ENCODE measurements around the gene PHF13. TPM values are rescaled to one million over a fixed set of nuclear protein-coding genes. Genes with fewer than 3 reads are reported as not detected.

The PHF13 gene
- total and polyA plus RNA-seq, 2 of the 4 experiments (the other 2 are of a cell fraction), result 7.3 to 9.8 TPM

DNA sequence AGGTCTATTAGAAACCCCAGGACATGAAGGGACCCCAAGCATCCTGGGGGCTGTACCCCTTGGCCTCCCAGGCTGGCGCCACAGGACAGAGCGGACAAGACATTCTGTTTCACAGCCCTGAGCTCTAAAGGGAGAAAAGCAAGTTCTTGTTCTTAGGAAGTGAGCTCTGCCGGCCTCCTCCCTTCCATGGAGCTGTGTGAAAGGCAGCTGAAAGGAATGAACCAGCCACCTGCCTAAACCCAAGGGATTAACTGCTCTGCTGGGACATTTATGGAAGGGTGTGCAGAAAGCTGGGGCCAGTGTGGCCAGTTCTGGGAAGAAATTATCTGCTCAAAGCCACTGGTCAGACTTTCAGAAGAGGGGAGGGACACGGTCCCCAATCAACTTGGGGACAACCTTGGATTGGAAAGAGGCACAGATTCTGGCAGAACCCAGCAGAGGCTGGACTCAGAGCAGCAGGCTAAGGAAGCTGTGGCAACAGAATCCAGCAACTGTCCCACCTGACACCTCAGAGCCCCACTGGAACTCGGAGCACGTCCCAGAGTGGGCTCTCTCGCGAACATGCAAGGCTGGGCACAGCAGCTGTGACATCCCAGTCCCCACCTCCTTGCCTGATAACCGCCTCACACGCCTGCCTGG is 13.0 kb upstream of the PHF13 start (continued):
- no peak for TF ChIP-seq RFX5 (IDR thresholded peaks at IDR 0.05; ENCODE audit: low read depth, low read length)

DNA sequence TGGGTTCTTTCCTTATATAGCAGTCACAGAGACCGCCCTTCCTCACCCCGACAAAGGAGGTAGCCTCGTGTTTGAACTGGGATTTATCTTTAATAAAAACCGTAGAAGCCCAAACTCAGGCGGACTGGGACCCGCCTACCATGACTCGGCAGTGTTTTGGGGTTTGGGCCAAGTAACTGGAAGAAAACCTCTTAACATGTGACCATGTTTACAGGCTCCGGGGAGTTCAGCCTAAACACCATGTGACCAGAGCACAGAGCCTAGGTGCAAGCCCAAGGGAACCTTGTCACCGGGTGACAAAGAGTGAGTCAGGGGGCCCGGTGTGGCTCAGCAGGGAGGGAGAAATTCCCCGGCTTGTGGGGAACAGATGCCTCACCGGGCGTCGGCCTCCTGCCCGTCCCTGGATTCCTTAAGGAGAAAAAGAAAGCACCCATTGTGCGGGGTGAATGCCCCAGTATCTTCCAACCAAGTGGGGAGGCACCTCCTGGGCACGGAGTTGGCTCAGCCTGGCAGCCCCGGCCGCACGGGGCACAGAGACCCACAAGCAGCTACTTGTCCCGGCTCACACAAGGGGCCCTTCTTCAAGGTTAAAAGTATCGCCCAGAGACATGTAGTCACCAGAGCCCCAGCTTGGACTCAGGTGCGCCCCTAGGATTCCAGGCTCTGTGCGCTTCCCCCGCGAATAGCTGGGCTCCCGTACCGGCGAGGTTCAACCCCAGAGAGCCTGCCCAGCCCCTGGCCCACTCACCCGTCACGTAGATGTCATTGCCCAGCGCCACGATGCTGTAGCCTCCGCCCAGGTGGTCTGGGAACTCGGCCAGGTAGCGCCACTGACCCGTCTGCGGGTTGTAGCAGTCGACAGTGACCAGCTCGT is 12.2 kb upstream of the PHF13 start:
- H3K14ac ChIP-seq (replicated peaks; ENCODE audit: low read depth, low read length), result peak overlapping the region; percentile 96
- intact Hi-C loops (cut with micrococcal nuclease), result loop anchor here (2.0 kb wide), 1 partner anchor 46 kb away; no protein-coding TSS in a partner anchor
- peak overlapping the region; percentile 25 for H3K18ac ChIP-seq (ENCODE audit: low read depth, low read length)
- dilution Hi-C loops (cut with HindIII; ENCODE audit: low sequenced_read_pairs, unreplicated experiment), result no loop called here
- peak overlapping the region; percentile 100 for H2AK9ac ChIP-seq (replicated peaks; ENCODE audit: low read depth, low read length, poor library complexity)
- peaks cover 13% of the 10 kb centered on the region for H3K9me1 ChIP-seq (ENCODE audit: insufficient read depth, low read length)
- H3K4me3 ChIP-seq (ENCODE audit: insufficient read depth, low read depth, low read length), result peak overlapping the region; percentile 88
- H4K91ac ChIP-seq (ENCODE audit: insufficient read depth, low read depth, low read length), result peak overlapping the region; percentile 69
- no peaks in the 10 kb centered on the region for H3K27me3 ChIP-seq (ENCODE audit: control insufficient read depth, insufficient read depth, low read length)
- H3K9me3 ChIP-seq (ENCODE audit: control insufficient read depth, insufficient read depth, low read length), result no peaks in the 10 kb centered on the region
- peak overlapping the region; percentile 59 for H3K56ac ChIP-seq (ENCODE audit: extremely low read depth, insufficient read depth, low read length)
- peaks cover 57% of the 10 kb centered on the region for H4K20me1 ChIP-seq (ENCODE audit: insufficient read depth, low read length)
- peak overlapping the region; percentile 83 for H2AFZ ChIP-seq (replicated peaks; ENCODE audit: low read length, poor library complexity)
- ChIA-PET POLR2A (ENCODE audit: unreplicated experiment) (no interaction called here), CTCF (no interaction called here)
- peak overlapping the region; percentile 58 for H3K27ac ChIP-seq (ENCODE audit: insufficient read depth, low read length)
- H2BK20ac ChIP-seq (ENCODE audit: low read depth, low read length), result peak overlapping the region; percentile 21; the same call in 1 of the 2 replicates
- peaks cover 24% of the 10 kb centered on the region for H3K36me3 ChIP-seq (ENCODE audit: control insufficient read depth, insufficient read depth, low read length)
- DNase-seq, result peak; percentile 97
- in situ Hi-C loops (cut with MboI; ENCODE audit: low sequenced_read_pairs), result no loop called here
- H3K79me1 ChIP-seq (ENCODE audit: low read depth in 1 of 2, low read length in 2 of 2), result peaks cover 5 to 58% of the 10 kb centered on the region in 2 experiments; a peak in 3 of 4 replicates
- peak overlapping the region; percentile 98 for H3K23ac ChIP-seq (ENCODE audit: low read depth, low read length)
- peak overlapping the region; percentile 58 for H3K9ac ChIP-seq (ENCODE audit: low read depth, low read length)
- peaks cover 14% of the 10 kb centered on the region for H3K4me1 ChIP-seq (ENCODE audit: control insufficient read depth, insufficient read depth, low read length)
- peak overlapping the region; percentile 60 for H2BK5ac ChIP-seq (ENCODE audit: low read depth, low read length, poor library complexity, severe bottlenecking)
- peak overlapping the region; percentile 52 to 54; a peak in 3 of 4 replicates for H4K8ac ChIP-seq (ENCODE audit: low read depth in 2 of 2, low read length in 2 of 2)
- 1% methylated on average over 17 of the region's 40 CpGs; no CpG with 5 or more reads in 1 of the 2 experiments for WGBS, 2 experiments (ENCODE audit: extremely low coverage in 2 of 2, insufficient read length in 1 of 2)
- peak overlapping the region; percentile 33 for H4K5ac ChIP-seq (ENCODE audit: low read depth, low read length)
- ATAC-seq (ENCODE audit: low read depth), result peak; percentile 9
- peak overlapping the region; percentile 34; the same call in 2 of the 3 replicates for H2BK15ac ChIP-seq (ENCODE audit: low read depth, low read length)
- peak overlapping the region; percentile 91 for H2AK5ac ChIP-seq (ENCODE audit: low read depth, low read length)
- H2BK120ac ChIP-seq (ENCODE audit: low read depth, low read length), result peak overlapping the region; percentile 59
- H3K4ac ChIP-seq (ENCODE audit: low read depth, low read length), result peak overlapping the region; percentile 79
- H3K4me2 ChIP-seq (ENCODE audit: low read depth, low read length), result peak overlapping the region; percentile 68
- no TSS peak for BruUV-seq (replicated peaks)
- TF ChIP-seq SMC3 (IDR thresholded peaks at IDR 0.05; ENCODE audit: low read depth, low read length), result no peak
- TF ChIP-seq RCOR1 (IDR thresholded peaks at IDR 0.05; ENCODE audit: insufficient replicate concordance, low read length), result no peak
- TF ChIP-seq CHD1 (IDR thresholded peaks at IDR 0.05; ENCODE audit: low read depth, low read length), result no peak
- TF ChIP-seq, protein P1, sequence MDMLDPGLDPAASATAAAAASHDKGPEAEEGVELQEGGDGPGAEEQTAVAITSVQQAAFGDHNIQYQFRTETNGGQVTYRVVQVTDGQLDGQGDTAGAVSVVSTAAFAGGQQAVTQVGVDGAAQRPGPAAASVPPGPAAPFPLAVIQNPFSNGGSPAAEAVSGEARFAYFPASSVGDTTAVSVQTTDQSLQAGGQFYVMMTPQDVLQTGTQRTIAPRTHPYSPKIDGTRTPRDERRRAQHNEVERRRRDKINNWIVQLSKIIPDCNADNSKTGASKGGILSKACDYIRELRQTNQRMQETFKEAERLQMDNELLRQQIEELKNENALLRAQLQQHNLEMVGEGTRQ (IDR thresholded peaks at IDR 0.05; ENCODE audit: low read depth, low read length), result peak; percentile 96
- TF ChIP-seq MAZ (IDR thresholded peaks at IDR 0.05; ENCODE audit: borderline replicate concordance, low read depth, low read length), result peak; percentile 58; the same call in 1 of the 2 replicates
- TF ChIP-seq BHLHE40 (IDR thresholded peaks at IDR 0.05; ENCODE audit: low read depth, low read length), result peak; percentile 46
- peak; percentile 71 for TF ChIP-seq FOS (IDR thresholded peaks at IDR 0.05; ENCODE audit: low read depth, low read length)
- TF ChIP-seq NFE2L2 (IDR thresholded peaks at IDR 0.05; ENCODE audit: low read depth, low read length), result peak; percentile 97
- peak; percentile 87 for TF ChIP-seq POLR2A (IDR thresholded peaks at IDR 0.05; ENCODE audit: low read depth, low read length)
- TF ChIP-seq RFX5 (IDR thresholded peaks at IDR 0.05; ENCODE audit: low read depth, low read length), result no peak
- TF ChIP-seq, protein P2, sequence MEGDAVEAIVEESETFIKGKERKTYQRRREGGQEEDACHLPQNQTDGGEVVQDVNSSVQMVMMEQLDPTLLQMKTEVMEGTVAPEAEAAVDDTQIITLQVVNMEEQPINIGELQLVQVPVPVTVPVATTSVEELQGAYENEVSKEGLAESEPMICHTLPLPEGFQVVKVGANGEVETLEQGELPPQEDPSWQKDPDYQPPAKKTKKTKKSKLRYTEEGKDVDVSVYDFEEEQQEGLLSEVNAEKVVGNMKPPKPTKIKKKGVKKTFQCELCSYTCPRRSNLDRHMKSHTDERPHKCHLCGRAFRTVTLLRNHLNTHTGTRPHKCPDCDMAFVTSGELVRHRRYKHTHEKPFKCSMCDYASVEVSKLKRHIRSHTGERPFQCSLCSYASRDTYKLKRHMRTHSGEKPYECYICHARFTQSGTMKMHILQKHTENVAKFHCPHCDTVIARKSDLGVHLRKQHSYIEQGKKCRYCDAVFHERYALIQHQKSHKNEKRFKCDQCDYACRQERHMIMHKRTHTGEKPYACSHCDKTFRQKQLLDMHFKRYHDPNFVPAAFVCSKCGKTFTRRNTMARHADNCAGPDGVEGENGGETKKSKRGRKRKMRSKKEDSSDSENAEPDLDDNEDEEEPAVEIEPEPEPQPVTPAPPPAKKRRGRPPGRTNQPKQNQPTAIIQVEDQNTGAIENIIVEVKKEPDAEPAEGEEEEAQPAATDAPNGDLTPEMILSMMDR (conservative IDR thresholded peaks at IDR 0.05; ENCODE audit: low read depth, low read length), result no peak
- TF ChIP-seq MXI1 (IDR thresholded peaks at IDR 0.05; ENCODE audit: borderline replicate concordance, low read depth, low read length), result peak; percentile 89
